ENCODE results near the gene SMAD3. TPM values are rescaled to one million over a fixed set of nuclear protein-coding genes. Genes with fewer than 3 reads are reported as not detected.

The SMAD3 gene
- total RNA-seq, 1 donor = 96.3 TPM

GRCh38 chr15:67166280-67167009 is 101.0 kb downstream of the SMAD3 start:
- no peak for DNase-seq (ENCODE audit: low read depth)
- TF ChIP-seq CTCF (IDR thresholded peaks at IDR 0.05; ENCODE audit: insufficient read depth, low read length) = no peak
- H3K4me3 ChIP-seq (ENCODE audit: low read depth, low read length) = no peak overlapping the region

- DNase-seq (ENCODE audit: low read depth) = no peak
- H3K4me3 ChIP-seq (ENCODE audit: low read depth, low read length) = no peak overlapping the region
- TF ChIP-seq CTCF (IDR thresholded peaks at IDR 0.05; ENCODE audit: insufficient read depth, low read length) = no peak
These were observed 101.7 kb downstream of the SMAD3 start for GRCh38 chr15:67167091-67167490.

- no peak overlapping the region for H3K4me3 ChIP-seq (ENCODE audit: low read depth, low read length)
- no peak for TF ChIP-seq CTCF (IDR thresholded peaks at IDR 0.05; ENCODE audit: insufficient read depth, low read length)
These were observed 103.3 kb downstream of the SMAD3 start for GRCh38 chr15:67168694-67169093.

GRCh38 chr15:67170143-67170925 is 104.9 kb downstream of the SMAD3 start:
- no peak overlapping the region for H3K4me3 ChIP-seq (ENCODE audit: low read depth, low read length)
- DNase-seq (ENCODE audit: low read depth) = no peak
- no peak for TF ChIP-seq CTCF (IDR thresholded peaks at IDR 0.05; ENCODE audit: insufficient read depth, low read length)

More at GRCh38 chr15:67168694-67169093, 103.3 kb downstream of the SMAD3 start:
- no peak for DNase-seq (ENCODE audit: low read depth)

- no peak overlapping the region for H3K4me3 ChIP-seq (ENCODE audit: low read depth, low read length)
- no peak for DNase-seq (ENCODE audit: low read depth)
- TF ChIP-seq CTCF (IDR thresholded peaks at IDR 0.05; ENCODE audit: insufficient read depth, low read length) = no peak
These were observed 106.1 kb downstream of the SMAD3 start for GRCh38 chr15:67171471-67171870.

GRCh38 chr15:67172172-67172571 is 106.8 kb downstream of the SMAD3 start:
- no peak overlapping the region for H3K4me3 ChIP-seq (ENCODE audit: low read depth, low read length)
- DNase-seq (ENCODE audit: low read depth) = no peak
- TF ChIP-seq CTCF (IDR thresholded peaks at IDR 0.05; ENCODE audit: insufficient read depth, low read length) = no peak
